Activated CD4-positive, CD25-positive, alpha-beta regulatory T cell (primary cell): ENCODE measurements around the gene PLXNA3.
A peak's percentile ranks its signal among the peaks of the same experiment; 100 is the strongest.
"Not testable (repeated sequence)": the region's sequence is repeated elsewhere in the genome, so short reads cannot be mapped to it uniquely, and the experiment has no call there.

Source experiments
- DNase-seq, 4 experiments: peaks; one replicate each; lab custom pipeline; 2025; lab: John Stamatoyannopoulos, UW

Gene PLXNA3

GRCh38 chrX:154501423-154501822 is 43.3 kb downstream of the PLXNA3 start:
- DNase-seq, result not testable (repeated sequence)

GRCh38 chrX:154502098-154502497 is 44.0 kb downstream of the PLXNA3 start:
- DNase-seq, result no peak

GRCh38 chrX:154502989-154503388 is 44.9 kb downstream of the PLXNA3 start:
- DNase-seq, result no peak

GRCh38 chrX:154505734-154506133 is 47.7 kb downstream of the PLXNA3 start:
- no peak for DNase-seq

GRCh38 chrX:154506483-154507332 is 48.6 kb downstream of the PLXNA3 start:
- no peak for DNase-seq

- DNase-seq, result no peak
Measured at GRCh38 chrX:154507673-154508383, 49.7 kb downstream of the PLXNA3 start.

- DNase-seq, result no peak
Measured at GRCh38 chrX:154508384-154508745, 50.3 kb downstream of the PLXNA3 start.

- no peak for DNase-seq
Measured at GRCh38 chrX:154509455-154509854, 51.4 kb downstream of the PLXNA3 start.

GRCh38 chrX:154511761-154512160 is 53.7 kb downstream of the PLXNA3 start:
- DNase-seq, result no peak

GRCh38 chrX:154512879-154513553 is 54.9 kb downstream of the PLXNA3 start:
- DNase-seq, result no peak

- DNase-seq, result no peak
Measured at GRCh38 chrX:154513716-154514115, 55.6 kb downstream of the PLXNA3 start.

GRCh38 chrX:154515090-154515965 is 57.2 kb downstream of the PLXNA3 start:
- DNase-seq, result no peak

- peak; percentile 79 to 87 (median 84) for DNase-seq
Measured at GRCh38 chrX:154515966-154516655, 58.0 kb downstream of the PLXNA3 start, which contains the start of gene FAM3A. Gene FAM3A, minus strand, starts transcription at chrX:154516232. Its CDS starts 460 bp downstream, at chrX:154515772.

- no peak for DNase-seq
Measured at GRCh38 chrX:154516656-154517100, 58.6 kb downstream of the PLXNA3 start.

GRCh38 chrX:154517101-154517781 is 59.2 kb downstream of the PLXNA3 start:
- no peak for DNase-seq

GRCh38 chrX:154519389-154519788 is 61.3 kb downstream of the PLXNA3 start:
- no peak for DNase-seq

- DNase-seq, result no peak
Measured at GRCh38 chrX:154525606-154526490, 67.8 kb downstream of the PLXNA3 start.

- peak in 3 of 4 experiments; percentile 9 to 29 (median 24) for DNase-seq
Measured at GRCh38 chrX:154526901-154527675, 69.0 kb downstream of the PLXNA3 start.
